Ishikawa (cell line): ENCODE results near the gene SLC2A6.

Source experiments
- EP300 ChIP-seq: IDR thresholded peaks from 2 replicates; pipeline ENCODE4 v1.6.1; 2012; ENCODE audit warnings: borderline replicate concordance
- FOXM1 ChIP-seq: IDR thresholded peaks from 2 replicates; pipeline ENCODE4 v1.6.1; 2012; ENCODE audit warnings: low read depth, borderline replicate concordance
- TAF1 ChIP-seq: IDR thresholded peaks from 2 replicates; pipeline ENCODE4 v1.6.1; 2012; ENCODE audit warnings: low read depth, mild to moderate bottlenecking
- TCF12 ChIP-seq: IDR thresholded peaks from 2 replicates; pipeline ENCODE4 v1.6.1; 2012; ENCODE audit warnings: low read depth
- TEAD4 ChIP-seq: IDR thresholded peaks from 2 replicates; pipeline ENCODE4 v1.6.1; 2012
- YY1 ChIP-seq: IDR thresholded peaks from 2 replicates; pipeline ENCODE4 v1.6.1; 2012; ENCODE audit warnings: low read depth

DNA sequence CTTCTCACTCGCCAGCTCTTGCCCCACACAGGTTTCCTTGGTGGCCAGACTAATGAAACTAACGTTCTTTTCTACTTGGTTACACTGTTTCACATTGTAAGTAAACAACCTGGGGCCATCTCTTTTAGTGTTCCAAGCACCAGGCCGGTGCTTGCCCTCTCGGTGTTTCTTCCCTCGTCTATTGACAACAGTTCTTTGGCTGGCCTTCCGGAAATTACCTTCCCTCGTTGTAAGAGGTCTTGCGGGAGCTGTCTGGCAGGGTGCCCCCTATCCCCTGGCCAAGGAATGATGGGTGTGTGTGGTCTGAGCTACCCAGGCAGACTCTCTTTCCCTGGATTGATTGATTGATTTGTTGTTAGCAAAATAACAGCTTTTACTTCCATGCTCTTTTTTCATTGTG is 46.8 kb upstream of the SLC2A6 start:
- TF ChIP-seq FOXM1: no peak
- no peak for TF ChIP-seq EP300
- TF ChIP-seq TAF1: no peak
- no peak for TF ChIP-seq TEAD4
- TF ChIP-seq TCF12: no peak
- no peak for TF ChIP-seq YY1
